Fibroblast of mammary gland (primary cell): Measurements from ENCODE around the gene ZFPL1.

ENCODE experiments used
- DNase-seq: peaks from one replicate; pipeline ENCODE4 v3.0.0-alpha.2; 2010; ENCODE audit warnings: low read depth
- H3K4me3 ChIP-seq: 2 replicates; pipeline ENCODE4 v1.5.1; 2011; ENCODE audit warnings: low read depth, mild to moderate bottlenecking, low read length, moderate library complexity; ENCODE audit not compliant: control insufficient read depth
- CTCF ChIP-seq: conservative IDR thresholded peaks from 2 replicates; pipeline ENCODE4 v1.5.1; 2011; ENCODE audit warnings: low read depth, low read length, inconsistent platforms; ENCODE audit not compliant: control insufficient read depth, insufficient read depth

ZFPL1 gene

DNA sequence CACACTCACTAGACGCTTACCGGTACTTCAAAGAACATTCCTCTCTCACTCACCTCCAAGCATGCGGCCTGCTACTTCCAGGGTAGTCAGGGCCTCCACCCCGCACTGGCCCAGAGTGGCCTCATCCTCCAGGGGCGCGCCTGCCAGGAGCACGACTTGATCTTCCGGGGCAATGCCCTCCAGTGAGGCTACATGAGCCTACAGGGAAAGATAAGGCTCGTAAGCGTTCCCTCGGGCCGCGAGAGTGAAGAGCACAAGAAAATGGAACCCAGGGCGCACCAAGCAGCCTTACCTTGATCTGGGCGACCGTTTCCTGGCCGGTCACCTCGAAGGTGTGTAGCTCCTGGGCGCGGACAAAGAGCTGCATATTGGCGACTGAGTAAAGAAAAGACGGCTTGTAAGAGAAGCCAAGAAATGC lies 37.4 kb downstream of the ZFPL1 start:
- no peak for TF ChIP-seq CTCF
- H3K4me3 ChIP-seq, result peak overlapping the region; percentile 65
- no peak for DNase-seq

- peak; percentile 94 for DNase-seq
- TF ChIP-seq CTCF, result no peak
These were observed 38.1 kb downstream of the ZFPL1 start, which contains the start of the genes FAU and MRPL49 for GRCh38 chr11:65121865-65122696. Gene FAU, minus strand, starts transcription at chr11:65122134. Its CDS starts 321 bp downstream, at chr11:65121813. Gene MRPL49, plus strand, starts transcription at chr11:65122321. Its CDS starts 26 bp downstream, at chr11:65122347.

GRCh38 chr11:65124480-65125196 lies 40.6 kb downstream of the ZFPL1 start:
- DNase-seq, result no peak

More at GRCh38 chr11:65121865-65122696, 38.1 kb downstream of the ZFPL1 start, which contains the start of the genes FAU and MRPL49:
- H3K4me3 ChIP-seq, result peak within 1 kb of the TSS; percentile 65

GRCh38 chr11:65125197-65126056 lies 41.4 kb downstream of the ZFPL1 start:
- no peak for TF ChIP-seq CTCF
- DNase-seq, result no peak
- no peak overlapping the region for H3K4me3 ChIP-seq

More at GRCh38 chr11:65124480-65125196, 40.6 kb downstream of the ZFPL1 start:
- no peak for TF ChIP-seq CTCF
- H3K4me3 ChIP-seq, result no peak overlapping the region

GRCh38 chr11:65126624-65127274 lies 42.7 kb downstream of the ZFPL1 start:
- DNase-seq, result no peak
- no peak for TF ChIP-seq CTCF

More at GRCh38 chr11:65126624-65127274, 42.7 kb downstream of the ZFPL1 start:
- H3K4me3 ChIP-seq, result no peak overlapping the region
